Body of pancreas (tissue), 4 donors: ENCODE measurements around the gene CDKN2D. TPM values are rescaled to one million over a fixed set of nuclear protein-coding genes. Genes with fewer than 3 reads are reported as not detected.

ENCODE experiments used
- ATAC-seq: fragments of 150-250 bp; one replicate; pipeline ENCODE4 v1.9.1; 2016
- DNase-seq, 4 donors: peaks; one replicate each; pipeline ENCODE4 v3.0.0-alpha.2; 2019
- H3K27ac ChIP-seq, 4 donors: fragments of 200-600 bp; sonication (generic); 1 replicate in 3 of 4; 2 replicates in 1 of 4; pipeline versions ENCODE4 v1.5.1 to v1.6.1; 2016 to 2019; ENCODE audit warnings: mild to moderate bottlenecking in 1 of 4, mixed read lengths in 1 of 4, moderate library complexity in 1 of 4
- H3K27me3 ChIP-seq, 2 donors: fragments of 200-600 bp; sonication (generic); one replicate each; pipeline ENCODE4 v1.6.0; 2016; ENCODE audit warnings: mild to moderate bottlenecking in 1 of 2
- H3K36me3 ChIP-seq, 2 donors: fragments of 200-600 bp; sonication (generic); replicated peaks in 1 of 2; 2 replicates each; pipeline ENCODE4 v1.5.1; 2016; ENCODE audit warnings: low read depth in 2 of 2; ENCODE audit not compliant: insufficient read depth in 1 of 2
- H3K4me1 ChIP-seq: fragments of 200-600 bp; sonication (generic); one replicate; pipeline ENCODE4 v1.6.0; 2016
- H3K4me3 ChIP-seq, 2 donors: fragments of 200-600 bp; sonication (generic); 1 replicate in 1 of 2; 2 replicates in 1 of 2; pipeline ENCODE4 v1.5.1; 2016 to 2019
- H3K9me3 ChIP-seq, 3 donors: fragments of 200-600 bp; sonication (generic); 1 replicate in 2 of 3; 2 replicates in 1 of 3; pipeline ENCODE4 v1.5.1; 2016
- POLR2A ChIP-seq, 3 donors: fragments of 450-650 bp; IDR thresholded peaks; one replicate each; pipeline ENCODE4 v1.6.1; 2016; ENCODE audit warnings: antibody characterized with exemption in 3 of 3, mild to moderate bottlenecking in 2 of 3
- WGBS, 2 donors: methylation state at CpG; one replicate each; pipeline ENCODE4 v1.1.5; 2017; 5-methylcytosine and 5-hydroxymethylcytosine counted together
- intact Hi-C: fragments of 100-400 bp; cut with DNase I; formaldehyde crosslinking; loops from one replicate; pipeline ENCODE4 v1.15.1; 2023
- total RNA-seq, 2 donors: library from RNA; depleted of rRNA; stranded (reverse); fragments of >200 nt; gene quantifications; one replicate each; pipeline ENCODE4 v1.1.0, GENCODE V29; 2016
- TF ChIP-seq, protein P1 (sequence below), 7 experiments: fragments of 450-650 bp in 4 of 7; fragments of 200-600 bp in 3 of 7; sonication (generic) in 3 of 7; IDR thresholded peaks; one replicate each; pipeline ENCODE4 v1.5.1; 2016 to 2019; ENCODE audit warnings: antibody characterized with exemption in 7 of 7

Gene CDKN2D
- total RNA-seq, result 1 to 10 TPM; 2.6 to 4.9 TPM

DNA sequence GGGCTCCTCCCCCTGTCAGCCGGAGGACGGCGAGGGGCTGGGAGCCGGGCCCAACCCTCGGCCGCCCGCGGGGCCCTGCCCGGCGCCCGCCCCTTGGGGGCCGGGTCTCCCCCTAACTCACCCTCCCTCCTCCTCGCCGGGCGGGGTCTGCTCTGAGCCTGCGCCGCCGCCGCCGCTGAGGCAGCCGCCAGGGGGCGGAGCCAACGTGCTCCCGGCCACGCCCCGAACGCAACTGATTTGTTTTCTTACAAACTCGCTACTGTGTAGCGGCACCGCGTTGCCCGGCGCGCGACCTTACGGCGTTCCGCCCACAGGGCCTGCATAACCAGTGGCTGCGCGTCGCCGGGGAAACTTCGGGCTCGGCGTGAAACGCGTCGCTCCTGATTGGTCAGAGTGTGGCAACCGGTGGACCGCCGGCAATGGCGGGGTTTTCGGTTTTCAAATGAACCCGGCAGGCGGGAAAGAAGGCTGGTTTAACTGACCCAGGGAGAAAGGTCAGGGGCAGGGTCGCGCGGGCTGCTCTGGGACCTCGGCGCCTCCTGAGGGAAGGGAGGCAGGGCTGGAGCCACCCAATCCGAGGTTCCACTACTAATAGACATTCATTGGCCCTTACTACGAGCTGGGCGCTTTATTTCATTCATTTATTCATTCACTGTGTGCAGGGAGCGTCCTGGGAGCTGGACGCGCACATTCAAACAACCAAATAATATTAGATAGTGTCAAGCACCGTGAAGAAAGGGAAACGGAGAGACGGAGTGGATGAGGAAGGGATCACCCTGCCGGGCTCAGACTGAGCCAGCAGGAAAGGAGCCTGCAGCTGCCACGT lies at the start of gene CDKN2D:
Gene CDKN2D (minus strand): TSS at position 154 of the 826 bp plus-strand sequence. CDS start 326 bp downstream, outside the sequence.
- no peaks in the 10 kb centered on the region for H3K9me3 ChIP-seq
- ATAC-seq (peak; percentile 87), DNase-seq (peak; percentile 100)
- H3K36me3 ChIP-seq, result no peaks in the 10 kb centered on the region
- peak within 1 kb of the TSS; percentile 46 to 89 (median 69) for H3K27ac ChIP-seq
- peak within 1 kb of the TSS; percentile 17 to 30 for H3K4me3 ChIP-seq
- 0% methylated on average over 18 to 67 of the region's 71 CpGs for WGBS, 2 donors
- peaks cover 41% of the 10 kb centered on the region for H3K4me1 ChIP-seq
- intact Hi-C loops, result no loop called here
- TF ChIP-seq, protein P1, sequence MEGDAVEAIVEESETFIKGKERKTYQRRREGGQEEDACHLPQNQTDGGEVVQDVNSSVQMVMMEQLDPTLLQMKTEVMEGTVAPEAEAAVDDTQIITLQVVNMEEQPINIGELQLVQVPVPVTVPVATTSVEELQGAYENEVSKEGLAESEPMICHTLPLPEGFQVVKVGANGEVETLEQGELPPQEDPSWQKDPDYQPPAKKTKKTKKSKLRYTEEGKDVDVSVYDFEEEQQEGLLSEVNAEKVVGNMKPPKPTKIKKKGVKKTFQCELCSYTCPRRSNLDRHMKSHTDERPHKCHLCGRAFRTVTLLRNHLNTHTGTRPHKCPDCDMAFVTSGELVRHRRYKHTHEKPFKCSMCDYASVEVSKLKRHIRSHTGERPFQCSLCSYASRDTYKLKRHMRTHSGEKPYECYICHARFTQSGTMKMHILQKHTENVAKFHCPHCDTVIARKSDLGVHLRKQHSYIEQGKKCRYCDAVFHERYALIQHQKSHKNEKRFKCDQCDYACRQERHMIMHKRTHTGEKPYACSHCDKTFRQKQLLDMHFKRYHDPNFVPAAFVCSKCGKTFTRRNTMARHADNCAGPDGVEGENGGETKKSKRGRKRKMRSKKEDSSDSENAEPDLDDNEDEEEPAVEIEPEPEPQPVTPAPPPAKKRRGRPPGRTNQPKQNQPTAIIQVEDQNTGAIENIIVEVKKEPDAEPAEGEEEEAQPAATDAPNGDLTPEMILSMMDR (IDR thresholded peaks at IDR 0.05), result peak; percentile 4 to 89 (median 46)
- peak; percentile 38 to 46 (median 43) for TF ChIP-seq POLR2A (IDR thresholded peaks at IDR 0.05)
- no peaks in the 10 kb centered on the region for H3K27me3 ChIP-seq

DNA sequence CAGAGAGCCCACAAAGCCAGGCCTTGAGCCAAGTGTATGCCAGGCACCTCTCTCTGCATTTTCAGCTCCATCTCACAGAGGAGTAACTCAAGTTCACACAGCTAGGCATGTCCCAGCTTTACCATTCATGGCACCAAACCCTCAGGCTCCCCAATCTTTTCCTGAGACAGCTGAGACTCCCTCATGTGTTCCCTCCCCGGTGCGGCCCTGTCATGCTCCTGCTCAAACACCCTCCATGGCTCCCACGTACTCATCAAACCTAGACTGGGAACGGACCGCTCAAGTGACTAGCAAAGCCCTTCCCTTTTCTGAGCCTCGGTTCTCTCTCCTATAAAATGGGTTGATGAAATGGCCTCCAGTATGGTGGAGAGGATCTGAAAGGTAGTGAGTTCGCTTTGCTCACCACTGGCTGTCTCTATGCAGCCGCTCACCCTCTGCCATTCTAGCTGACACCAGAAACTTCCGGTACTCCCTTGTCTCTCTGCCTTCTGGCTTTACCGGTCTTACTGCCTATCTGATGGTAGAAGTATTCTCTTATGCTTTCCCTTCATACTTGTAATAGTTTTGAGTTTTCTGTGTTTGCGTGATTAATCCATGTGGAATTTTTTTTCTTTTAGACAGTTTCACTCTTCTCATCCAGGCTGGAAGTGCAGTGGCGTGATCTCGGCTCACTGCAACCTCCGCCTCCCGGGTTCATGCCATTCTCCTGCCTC lies 48.8 kb upstream of the CDKN2D start:
- no peaks in the 10 kb centered on the region for H3K27me3 ChIP-seq
- peaks cover 12% of the 10 kb centered on the region for H3K4me1 ChIP-seq
- H3K36me3 ChIP-seq, result no peaks in the 10 kb centered on the region
- WGBS, 2 donors, result 77 to 84% methylated on average over 15 of the region's 15 CpGs
- no peak for TF ChIP-seq POLR2A (IDR thresholded peaks at IDR 0.05)
- TF ChIP-seq, protein P1 (IDR thresholded peaks at IDR 0.05), result no peak
- H3K9me3 ChIP-seq, result no peaks in the 10 kb centered on the region
- H3K27ac ChIP-seq, result peak overlapping the region in 3 of 4 donors; percentile 21 to 57 (median 50)
- ATAC-seq, result no peak
- H3K4me3 ChIP-seq, result no peak overlapping the region
- intact Hi-C loops, result no loop called here
- no peak for DNase-seq

DNA sequence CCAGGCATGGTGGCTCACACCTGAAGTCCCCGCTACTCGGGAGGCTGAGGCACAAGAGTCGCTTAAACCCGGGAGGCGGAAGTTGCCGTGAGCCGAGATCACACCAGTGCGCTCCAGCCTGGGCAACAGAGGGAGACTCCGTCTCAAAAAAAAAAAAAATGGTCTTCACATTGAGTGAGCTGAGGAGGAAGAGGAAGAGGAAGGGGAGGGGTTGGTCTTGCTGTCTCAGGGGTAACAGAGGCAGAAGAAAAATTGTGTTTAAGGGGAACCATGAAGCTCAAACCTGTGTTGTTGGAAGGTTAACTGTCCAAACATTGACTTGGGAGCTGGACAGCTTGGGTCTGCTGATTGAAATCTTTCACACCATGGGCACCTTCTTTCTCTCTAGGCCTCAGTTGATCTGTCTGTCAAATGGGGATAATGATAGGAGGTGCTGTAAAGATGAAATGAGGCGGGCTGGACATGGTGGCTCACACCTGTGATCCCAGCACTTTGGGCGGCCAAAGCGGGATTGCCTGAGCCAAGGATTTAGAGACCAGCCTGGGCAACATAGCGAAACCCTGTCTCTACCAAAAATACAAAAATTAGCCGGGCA lies 46.7 kb upstream of the CDKN2D start:
- ATAC-seq (no peak), DNase-seq (no peak)
- H3K27ac ChIP-seq, result peak overlapping the region in 1 of 4 donors; percentile 7
- no peaks in the 10 kb centered on the region for H3K27me3 ChIP-seq
- no peaks in the 10 kb centered on the region for H3K36me3 ChIP-seq
- 87 to 92% methylated on average over 14 of the region's 14 CpGs for WGBS, 2 donors
- peaks cover 24% of the 10 kb centered on the region for H3K4me1 ChIP-seq
- H3K4me3 ChIP-seq, result no peak overlapping the region
- no peaks in the 10 kb centered on the region for H3K9me3 ChIP-seq
- intact Hi-C loops, result no loop called here
- no peak for TF ChIP-seq POLR2A (IDR thresholded peaks at IDR 0.05)
- TF ChIP-seq, protein P1 (IDR thresholded peaks at IDR 0.05), result no peak

DNA sequence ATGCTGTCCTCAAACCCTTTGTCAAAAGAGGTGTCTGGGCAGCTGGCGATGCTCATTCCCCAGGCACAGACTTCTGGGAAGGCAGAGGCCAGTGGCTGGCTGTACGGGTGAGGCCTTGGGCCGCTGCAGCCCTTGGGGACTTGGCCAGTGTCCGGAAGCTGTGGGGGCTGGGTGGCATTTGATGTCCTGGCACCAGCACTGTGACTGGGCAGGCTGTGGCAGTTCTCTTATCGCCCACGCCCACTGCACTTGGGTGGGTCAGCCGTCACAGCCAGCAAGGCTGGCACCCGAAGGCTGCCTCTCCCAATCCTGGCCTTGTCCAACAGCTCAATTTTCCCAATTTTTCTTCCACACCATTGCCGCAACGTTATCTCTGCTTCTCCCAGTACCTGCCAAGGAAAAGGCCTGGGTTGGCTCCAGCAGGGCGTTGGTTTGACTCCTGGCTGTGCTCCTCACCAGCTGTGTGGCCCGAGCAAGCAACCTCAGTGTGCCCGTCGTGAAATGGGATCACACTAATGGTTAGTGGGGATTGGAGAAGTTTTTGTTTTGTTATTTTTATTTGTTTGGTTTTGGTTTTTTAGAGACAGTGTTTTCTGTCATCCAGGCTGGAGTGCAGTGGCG lies 43.8 kb upstream of the CDKN2D start:
- DNase-seq (peak; percentile 96 to 97 (median 97)), ATAC-seq (peak; percentile 99)
- Histone ChIP-seq H3K27ac (peak overlapping the region; percentile 27 to 86 (median 70)), H3K4me3 (no peak overlapping the region), H3K4me1 (peaks cover 24% of the 10 kb centered on the region), H3K27me3 (no peaks in the 10 kb centered on the region), H3K9me3 (no peaks in the 10 kb centered on the region), H3K36me3 (no peaks in the 10 kb centered on the region)
- 17 to 30% methylated on average over 14 to 15 of the region's 15 CpGs for WGBS, 2 donors
- intact Hi-C loops, result no loop called here
- TF ChIP-seq POLR2A (IDR thresholded peaks at IDR 0.05), result peak in 2 of 3 donors; percentile 25 to 54
- TF ChIP-seq, protein P1 (IDR thresholded peaks at IDR 0.05), result peak in 1 of 7 experiments; percentile 8
